A673 (cell line): ENCODE results near the gene TMTC2. TPM values are rescaled to one million over a fixed set of nuclear protein-coding genes. Genes with fewer than 3 reads are reported as not detected.
A peak's percentile ranks its signal among the peaks of the same experiment; 100 is the strongest.

Source experiments
- BruUV-seq: library from RNA; stranded (reverse); fragments of 400-500 nt; replicated peaks from 2 replicates; lab custom pipeline; 2021; lab: Mats Ljungman, UMichigan
- CTCF ChIA-PET: fragments of 300-600 bp; sonication (Branson Sonifier 250); formaldehyde crosslinking; loops from one replicate; lab custom pipeline; 2022; ENCODE audit warnings: antibody characterized with exemption; lab: Charles Lee
- POLR2A ChIA-PET: fragments of 300-600 bp; sonication (Branson Sonifier 250); formaldehyde crosslinking; loops from one replicate; lab custom pipeline; 2022; ENCODE audit warnings: antibody characterized with exemption; ENCODE audit not compliant: low non-redundant PET; lab: Charles Lee
- DNase-seq: peaks from one replicate; pipeline ENCODE4 v3.0.0-alpha.2; 2015; ENCODE audit warnings: low spot score
- H3K27ac ChIP-seq: fragments of 200-600 bp; sonication (generic); 2 replicates; pipeline ENCODE4 v1.5.1; 2016; ENCODE audit warnings: mixed run types, low read depth, mild to moderate bottlenecking, mixed read lengths, antibody characterized with exemption, low read length; ENCODE audit not compliant: poor library complexity, severe bottlenecking
- H3K27me3 ChIP-seq: fragments of 200-600 bp; sonication (generic); replicated peaks from 2 replicates; pipeline ENCODE4 v1.6.1; 2017; ENCODE audit warnings: mixed run types, low read depth, mild to moderate bottlenecking, mixed read lengths, antibody characterized with exemption, low read length; ENCODE audit not compliant: insufficient read depth, poor library complexity
- H3K36me3 ChIP-seq: fragments of 200-600 bp; sonication (generic); 2 replicates; pipeline ENCODE4 v1.6.1; 2016; ENCODE audit warnings: mixed run types, mild to moderate bottlenecking, mixed read lengths, antibody characterized with exemption, low read length; ENCODE audit not compliant: insufficient read depth, poor library complexity, severe bottlenecking
- H3K4me1 ChIP-seq: fragments of 200-600 bp; sonication (generic); 2 replicates; pipeline ENCODE4 v1.6.1; 2017; ENCODE audit warnings: mixed run types, mild to moderate bottlenecking, mixed read lengths, antibody characterized with exemption, low read length; ENCODE audit not compliant: insufficient read depth, poor library complexity, severe bottlenecking
- H3K4me3 ChIP-seq: fragments of 200-600 bp; sonication (generic); 2 replicates; pipeline ENCODE4 v1.5.1; 2016; ENCODE audit warnings: low read depth, mixed run types, mild to moderate bottlenecking, mixed read lengths, low read length; ENCODE audit not compliant: poor library complexity, severe bottlenecking
- H3K9me3 ChIP-seq: fragments of 200-600 bp; sonication (generic); 2 replicates; pipeline ENCODE4 v1.6.1; 2016; ENCODE audit warnings: mixed run types, low read depth, mild to moderate bottlenecking, mixed read lengths, antibody characterized with exemption, low read length; ENCODE audit not compliant: poor library complexity, severe bottlenecking
- CTCF ChIP-seq: fragments of 300-800, 200-600 bp; sonication (generic); conservative IDR thresholded peaks from 2 replicates; pipeline ENCODE4 v1.5.1; 2017; ENCODE audit warnings: low read depth, mild to moderate bottlenecking, antibody characterized with exemption, low read length, moderate library complexity, mixed read lengths
- EZH2 ChIP-seq: fragments of 200-600 bp; sonication (generic); IDR thresholded peaks from 2 replicates; pipeline ENCODE4 v1.6.1; 2017; ENCODE audit warnings: borderline replicate concordance, low read depth, mild to moderate bottlenecking, mixed read lengths, antibody characterized with exemption, low read length; ENCODE audit not compliant: poor library complexity, severe bottlenecking
- intact Hi-C: fragments of 100-400 bp; cut with micrococcal nuclease; formaldehyde crosslinking; loops from one replicate; pipeline ENCODE4 v1.10.0; 2022; ENCODE audit not compliant: unreplicated experiment
- total RNA-seq: library from RNA; stranded (reverse); gene quantifications from 2 replicates; pipeline ENCODE4 v1.2.3, GENCODE V29; 2021

TMTC2 gene
- total RNA-seq, 1 experiment from 2014 or later, result 3.3 TPM

GRCh38 chr12:82745807-82746206 is 59.1 kb downstream of the TMTC2 start:
- TF ChIP-seq CTCF, result no peak
- TF ChIP-seq EZH2, result no peak
- Histone ChIP-seq H3K27ac (no peak overlapping the region), H3K9me3 (no peaks in the 10 kb centered on the region), H3K36me3 (no peaks in the 10 kb centered on the region), H3K4me1 (no peaks in the 10 kb centered on the region), H3K27me3 (no peaks in the 10 kb centered on the region), H3K4me3 (no peak overlapping the region)
- no peak for DNase-seq
- intact Hi-C loops, result no loop called here
- ChIA-PET POLR2A (no interaction called here), CTCF (no interaction called here)
- BruUV-seq, result no TSS peak

GRCh38 chr12:82746668-82747067 is 60.0 kb downstream of the TMTC2 start:
- ChIA-PET CTCF (no interaction called here), POLR2A (no interaction called here)
- no TSS peak for BruUV-seq
- Histone ChIP-seq H3K27ac (no peak overlapping the region), H3K9me3 (no peaks in the 10 kb centered on the region), H3K4me1 (no peaks in the 10 kb centered on the region), H3K27me3 (no peaks in the 10 kb centered on the region), H3K36me3 (no peaks in the 10 kb centered on the region), H3K4me3 (no peak overlapping the region)
- DNase-seq, result peak; percentile 50
- intact Hi-C loops, result no loop called here
- no peak for TF ChIP-seq EZH2

GRCh38 chr12:82749015-82749414 is 62.3 kb downstream of the TMTC2 start:
- no TSS peak for BruUV-seq
- Histone ChIP-seq H3K27me3 (no peaks in the 10 kb centered on the region), H3K36me3 (no peaks in the 10 kb centered on the region), H3K4me3 (no peak overlapping the region), H3K9me3 (no peaks in the 10 kb centered on the region), H3K4me1 (no peaks in the 10 kb centered on the region), H3K27ac (no peak overlapping the region)
- intact Hi-C loops, result no loop called here
- CTCF ChIA-PET, result no interaction called here
- no peak for DNase-seq
- POLR2A ChIA-PET, result no interaction called here
- no peak for TF ChIP-seq CTCF

- no peaks in the 10 kb centered on the region for H3K36me3 ChIP-seq
- no TSS peak for BruUV-seq
- no peaks in the 10 kb centered on the region for H3K4me1 ChIP-seq
- ChIA-PET CTCF (no interaction called here), POLR2A (no interaction called here)
- no peaks in the 10 kb centered on the region for H3K27me3 ChIP-seq
- TF ChIP-seq CTCF (no peak), EZH2 (no peak)
- no peak overlapping the region for H3K27ac ChIP-seq
- H3K4me3 ChIP-seq, result no peak overlapping the region
- DNase-seq, result no peak
- intact Hi-C loops, result no loop called here
- no peaks in the 10 kb centered on the region for H3K9me3 ChIP-seq
Measured at GRCh38 chr12:82754856-82755255, 68.2 kb downstream of the TMTC2 start.
